PC-9 (cell line): ENCODE data around the gene CDH13.

ENCODE experiments used
- EZH2 ChIP-seq: fragments of 200-600 bp; sonication (generic); IDR thresholded peaks from 2 replicates; pipeline ENCODE4 v1.8.0; 2017; ENCODE audit warnings: antibody characterized with exemption, low read depth
- TF ChIP-seq, protein P1 (sequence below): fragments of 200-600 bp; sonication (generic); conservative IDR thresholded peaks from 2 replicates; pipeline ENCODE4 v1.6.1; 2017; ENCODE audit warnings: mixed run types, antibody characterized with exemption, mild to moderate bottlenecking, moderate library complexity

DNA sequence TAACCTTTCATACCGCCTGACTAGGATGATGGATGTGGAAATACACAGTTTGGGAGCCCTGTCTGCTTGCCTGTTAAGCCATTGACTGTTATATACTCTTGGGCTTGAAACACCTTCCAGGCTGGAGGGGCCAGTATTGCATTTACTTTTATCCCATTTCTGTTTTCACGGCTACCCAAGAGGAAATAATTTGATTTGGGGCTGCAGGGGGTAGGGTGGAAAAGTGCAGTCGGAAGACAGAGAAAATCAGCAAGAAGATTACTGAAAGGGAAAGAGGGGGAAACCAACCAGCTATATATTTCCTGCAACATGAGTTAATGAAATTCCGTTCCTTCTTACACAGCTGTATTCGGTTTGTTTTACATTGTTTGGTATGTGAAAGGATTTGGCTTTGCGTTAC lies 202.5 kb downstream of the CDH13 start:
- TF ChIP-seq, protein P1, sequence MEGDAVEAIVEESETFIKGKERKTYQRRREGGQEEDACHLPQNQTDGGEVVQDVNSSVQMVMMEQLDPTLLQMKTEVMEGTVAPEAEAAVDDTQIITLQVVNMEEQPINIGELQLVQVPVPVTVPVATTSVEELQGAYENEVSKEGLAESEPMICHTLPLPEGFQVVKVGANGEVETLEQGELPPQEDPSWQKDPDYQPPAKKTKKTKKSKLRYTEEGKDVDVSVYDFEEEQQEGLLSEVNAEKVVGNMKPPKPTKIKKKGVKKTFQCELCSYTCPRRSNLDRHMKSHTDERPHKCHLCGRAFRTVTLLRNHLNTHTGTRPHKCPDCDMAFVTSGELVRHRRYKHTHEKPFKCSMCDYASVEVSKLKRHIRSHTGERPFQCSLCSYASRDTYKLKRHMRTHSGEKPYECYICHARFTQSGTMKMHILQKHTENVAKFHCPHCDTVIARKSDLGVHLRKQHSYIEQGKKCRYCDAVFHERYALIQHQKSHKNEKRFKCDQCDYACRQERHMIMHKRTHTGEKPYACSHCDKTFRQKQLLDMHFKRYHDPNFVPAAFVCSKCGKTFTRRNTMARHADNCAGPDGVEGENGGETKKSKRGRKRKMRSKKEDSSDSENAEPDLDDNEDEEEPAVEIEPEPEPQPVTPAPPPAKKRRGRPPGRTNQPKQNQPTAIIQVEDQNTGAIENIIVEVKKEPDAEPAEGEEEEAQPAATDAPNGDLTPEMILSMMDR = no peak
- no peak for TF ChIP-seq EZH2
